HG03066 (cell line): ENCODE measurements around the gene MEX3D.

ENCODE experiments used
- ATAC-seq: cut with Tn5 transposase; IDR thresholded peaks from one replicate; pipeline ENCODE4 v1.9.1; 2021; ENCODE audit warnings: low read depth; ENCODE audit not compliant: unreplicated experiment

Gene MEX3D

GRCh38 chr19:1568320-1569019, at the start of gene MEX3D:
Gene MEX3D, minus strand, starts transcription at chr19:1568325. Its CDS starts 267 bp downstream, at chr19:1568058.
- no peak for ATAC-seq

DNA sequence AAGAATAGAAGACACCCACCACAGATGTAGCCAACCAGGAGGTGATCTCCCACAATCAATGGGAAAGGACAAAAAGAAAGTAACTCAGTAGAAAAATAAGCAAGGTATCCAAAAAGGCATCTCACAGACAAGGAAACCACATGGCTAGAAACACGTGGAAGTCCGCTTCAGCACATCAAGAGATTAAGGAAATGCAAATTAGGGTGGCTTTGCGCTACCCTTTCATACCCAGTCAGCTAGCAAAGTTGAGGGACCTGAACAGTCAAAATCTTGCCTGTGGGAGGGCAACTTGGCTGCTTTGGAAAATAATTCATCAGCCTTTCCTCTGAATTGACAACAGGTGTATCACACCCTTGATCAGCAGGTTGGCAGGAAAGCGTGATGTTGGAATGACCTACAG, 48.8 kb upstream of the MEX3D start:
- no peak for ATAC-seq

DNA sequence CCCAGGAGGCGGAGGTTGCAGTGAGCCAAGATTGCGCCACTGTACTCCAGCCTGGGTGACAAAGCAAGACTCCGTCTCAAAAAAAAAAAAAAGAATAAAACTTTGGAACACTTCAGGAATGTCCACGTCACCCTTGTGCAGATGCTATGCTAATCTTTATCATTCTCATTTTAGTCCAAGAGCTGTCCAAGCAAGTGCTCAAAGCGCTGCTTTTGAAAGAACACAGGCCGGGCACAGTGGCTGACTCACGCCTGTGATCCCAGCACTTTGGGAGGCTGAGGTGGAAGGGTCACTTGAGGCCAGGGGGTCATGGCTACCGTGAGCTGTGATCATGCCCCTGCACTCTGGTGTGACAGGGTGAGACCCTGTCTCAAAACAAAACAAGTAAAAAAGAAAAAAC, 48.3 kb upstream of the MEX3D start:
- no peak for ATAC-seq

- ATAC-seq: no peak
Measured at GRCh38 chr19:1615156-1615765, 47.1 kb upstream of the MEX3D start.

DNA sequence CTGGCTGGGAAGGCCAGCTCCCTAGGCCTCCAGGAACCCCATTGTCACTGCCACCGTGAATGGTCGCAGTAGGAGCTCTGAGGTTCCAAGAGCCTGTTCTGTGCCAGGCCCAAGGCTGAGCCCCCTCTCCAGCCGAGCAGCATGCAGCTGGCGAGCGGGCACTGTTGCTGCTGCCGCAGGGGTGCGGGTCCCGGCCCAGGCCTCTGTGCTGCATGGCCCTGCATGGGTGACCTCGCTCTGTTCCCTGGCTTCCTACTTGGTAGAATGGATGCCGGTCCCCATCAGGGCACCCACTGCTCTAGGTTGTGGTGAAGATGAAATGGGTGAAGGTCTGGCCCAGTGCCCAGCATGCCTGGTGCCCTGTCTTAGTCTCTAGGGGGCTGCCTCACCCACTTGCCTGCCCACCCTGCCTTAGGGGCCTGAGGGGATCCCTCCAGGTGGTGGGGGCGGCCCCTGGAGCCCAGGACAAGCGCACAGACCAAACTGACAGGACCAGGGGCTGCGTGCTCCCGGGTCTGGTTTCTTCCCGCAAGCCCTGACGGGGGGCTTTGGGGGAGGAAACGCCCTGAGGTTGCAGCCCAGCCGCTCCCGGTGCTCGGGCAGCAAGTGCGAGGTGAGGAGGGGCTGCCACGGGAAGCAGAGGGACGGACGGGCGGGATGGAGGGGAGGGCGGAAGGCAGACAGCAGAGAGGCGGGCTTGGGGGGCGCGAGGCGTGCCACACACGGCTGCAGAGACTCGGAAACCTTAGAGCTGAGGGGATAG, 45.9 kb upstream of the MEX3D start:
- ATAC-seq: no peak

- ATAC-seq: no peak
Measured at GRCh38 chr19:1613146-1613545, 45.0 kb upstream of the MEX3D start.

DNA sequence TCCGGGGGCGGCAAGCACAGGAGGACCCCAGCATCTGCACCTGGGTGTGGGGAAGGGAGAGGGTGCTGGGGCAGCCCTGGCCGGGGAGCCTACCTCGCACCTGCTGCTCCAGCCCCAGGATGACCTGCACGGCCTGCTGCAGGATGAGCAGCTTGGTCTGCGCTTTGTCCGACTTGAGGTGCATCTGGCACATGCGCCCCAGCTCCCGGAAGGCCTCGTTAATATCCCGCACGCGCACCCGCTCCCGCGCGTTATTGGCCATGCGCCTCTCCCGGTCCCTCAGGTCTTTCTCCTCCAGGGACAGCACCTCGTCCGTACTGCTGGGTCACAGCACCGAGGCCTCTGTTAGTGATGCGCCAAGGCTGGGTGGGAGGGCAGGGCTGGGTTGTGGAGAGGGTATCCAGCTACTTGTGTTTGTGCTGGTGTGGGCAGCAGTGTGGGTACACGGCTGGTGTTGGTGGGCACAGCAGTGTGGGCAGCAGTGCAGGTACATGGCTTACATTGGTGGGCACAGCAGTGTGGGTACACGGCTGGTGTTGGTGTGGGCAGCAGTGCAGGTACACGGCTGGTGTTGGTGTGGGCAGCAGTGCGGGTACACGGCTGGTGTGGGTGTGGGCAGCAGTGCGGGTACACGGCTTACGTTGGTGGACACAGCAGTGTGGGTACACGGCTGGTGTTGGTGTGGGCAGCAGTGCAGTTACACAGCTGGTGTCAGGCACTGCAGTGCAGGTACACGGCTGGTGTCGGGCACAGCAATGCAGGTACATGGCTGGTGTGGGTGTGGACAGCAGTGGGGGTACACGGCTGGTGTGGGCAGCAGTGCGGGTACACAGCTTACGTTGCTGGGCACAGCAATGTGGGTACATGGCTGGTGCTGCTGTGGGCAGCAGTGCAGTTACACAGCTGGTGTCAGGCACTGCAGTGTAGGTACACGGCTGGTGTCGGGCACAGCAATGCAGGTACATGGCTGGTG, 44.3 kb upstream of the MEX3D start:
- ATAC-seq: no peak

GRCh38 chr19:1611353-1611752, 43.2 kb upstream of the MEX3D start:
- no peak for ATAC-seq

- ATAC-seq: no peak
Measured at GRCh38 chr19:1610579-1610978, 42.5 kb upstream of the MEX3D start.

- ATAC-seq: no peak
Measured at GRCh38 chr19:1609680-1610474, 41.8 kb upstream of the MEX3D start.

DNA sequence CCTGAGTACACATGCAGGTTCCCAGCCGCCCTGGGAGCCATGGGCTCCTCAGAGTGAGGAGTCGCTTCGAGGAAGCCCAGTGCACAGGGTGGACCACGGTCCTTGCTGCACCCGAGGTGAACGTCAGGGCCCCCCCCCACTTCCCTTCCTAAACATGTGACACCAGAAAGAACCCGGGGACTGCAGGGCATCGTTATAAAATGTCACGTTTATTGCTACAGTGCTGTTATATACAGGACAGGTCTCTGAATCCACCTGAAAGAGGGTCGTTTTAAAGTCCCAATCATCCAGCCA, 40.9 kb upstream of the MEX3D start:
- ATAC-seq: no peak

DNA sequence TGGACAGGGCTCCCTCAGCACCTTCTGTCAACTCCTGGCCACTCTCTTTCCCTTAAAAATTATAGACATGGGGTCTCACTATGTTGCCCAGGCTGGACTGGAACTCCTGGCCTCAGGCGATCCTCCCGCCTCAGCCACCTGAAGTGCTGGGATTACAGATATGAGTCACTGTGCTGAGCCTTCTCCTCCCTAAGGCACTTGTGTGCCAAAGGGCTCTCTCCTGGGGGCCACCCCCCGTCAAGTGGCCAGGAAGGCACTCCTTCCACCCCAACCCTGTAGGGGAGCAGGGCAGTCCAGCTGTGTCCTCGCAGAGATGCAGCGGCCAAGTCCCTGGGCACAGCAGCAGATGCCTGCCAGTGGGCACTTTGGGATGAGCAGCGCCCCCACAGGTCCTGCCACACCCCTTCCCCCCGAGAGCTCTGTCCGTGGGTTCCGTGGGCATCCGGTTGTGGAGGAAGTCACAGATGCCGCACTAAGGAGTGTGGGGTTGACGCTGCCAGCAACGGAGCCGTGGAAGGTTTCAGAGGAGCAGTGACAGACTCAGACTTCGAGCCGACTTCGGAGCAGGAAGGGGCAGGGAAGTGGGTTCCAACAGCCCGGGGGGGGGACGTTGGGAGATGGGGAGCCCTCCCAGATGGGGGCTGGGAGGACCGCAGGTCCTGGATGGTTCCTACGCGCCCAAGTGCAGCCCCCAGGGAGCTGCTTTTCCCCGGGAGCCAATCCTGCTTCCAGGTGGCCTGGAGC, 40.4 kb upstream of the MEX3D start:
- ATAC-seq: no peak

GRCh38 chr19:1606138-1606651, 38.1 kb upstream of the MEX3D start:
- no peak for ATAC-seq

DNA sequence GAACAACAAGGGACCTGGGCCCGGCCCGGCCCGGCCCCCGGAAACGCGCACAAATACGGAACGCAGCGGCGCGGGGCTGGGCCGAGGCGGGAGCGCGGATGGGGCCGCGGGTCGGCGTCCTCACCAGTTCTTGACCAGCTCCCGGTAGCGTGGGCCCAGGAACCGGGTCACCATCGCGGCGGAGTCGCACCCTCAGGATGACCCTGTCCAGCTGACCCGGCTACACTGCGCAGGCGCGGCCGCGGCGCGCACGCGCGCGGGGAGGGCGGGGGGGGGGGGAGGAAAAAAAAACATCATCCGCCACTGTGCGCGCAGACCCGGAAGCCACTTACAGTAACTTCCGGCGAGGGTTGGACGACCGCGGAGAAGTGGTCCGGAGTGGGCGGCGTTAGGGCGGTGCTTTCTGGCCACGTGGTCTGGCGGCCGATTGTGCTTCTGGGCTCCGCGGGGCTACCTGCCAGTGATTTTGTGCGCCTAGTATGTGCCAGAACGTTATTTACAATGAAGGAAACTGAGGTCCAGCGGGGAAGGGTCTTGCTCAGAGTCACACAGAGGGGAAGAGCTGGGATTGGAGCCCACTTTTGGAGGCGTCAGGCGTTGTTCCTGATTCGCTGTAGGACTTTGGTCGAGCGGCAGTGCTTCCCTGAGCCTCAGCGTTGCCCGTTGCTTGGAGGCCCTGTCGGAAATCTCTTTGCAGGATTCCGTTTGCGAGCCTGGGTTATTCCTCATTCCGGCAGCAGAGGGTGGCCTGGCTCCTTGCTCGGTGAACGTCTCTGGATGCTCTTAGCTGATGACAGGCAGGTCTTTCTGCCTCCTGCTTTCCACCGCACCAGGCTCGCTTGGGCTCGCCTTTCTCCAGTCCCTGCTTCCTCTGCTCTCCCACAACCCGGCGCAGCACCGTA, 37.4 kb upstream of the MEX3D start, which contains the start of gene UQCR11:
UQCR11 (minus strand) TSS at position 227 of the 902 bp plus-strand sequence; CDS start at position 174, 53 bp downstream.
- peak; percentile 74 for ATAC-seq

GRCh38 chr19:1602091-1602707, 34.1 kb upstream of the MEX3D start:
- no peak for ATAC-seq

GRCh38 chr19:1601613-1602064, 33.5 kb upstream of the MEX3D start:
- ATAC-seq: no peak

GRCh38 chr19:1599460-1599846, 31.3 kb upstream of the MEX3D start:
- ATAC-seq: no peak
